Loucy (cell line): Measurements from ENCODE around the gene RPN2.

Experiments
- H2AFZ ChIP-seq: fragments of 200-600 bp; sonication (generic); 2 replicates; pipeline ENCODE4 v1.6.0; 2016; ENCODE audit warnings: antibody characterized with exemption, mild to moderate bottlenecking, low read length, moderate library complexity
- H3F3A ChIP-seq: fragments of 200-600 bp; 2 replicates; pipeline ENCODE4 v1.6.0; 2016; ENCODE audit warnings: antibody characterized with exemption, low read depth, mild to moderate bottlenecking
- H3K27me3 ChIP-seq: fragments of 200-600 bp; sonication (generic); 2 replicates; pipeline ENCODE4 v1.6.1; 2014; ENCODE audit warnings: low read length, mild to moderate bottlenecking; ENCODE audit not compliant: insufficient read depth, poor library complexity, severe bottlenecking
- H3K36me3 ChIP-seq: fragments of 200-600 bp; sonication (generic); 2 replicates; pipeline ENCODE4 v1.6.1; 2016; ENCODE audit warnings: low read length; ENCODE audit not compliant: insufficient read depth
- H3K4me1 ChIP-seq: fragments of 200-600 bp; sonication (generic); 2 replicates; pipeline ENCODE4 v1.5.1; 2014; ENCODE audit warnings: low read length, mild to moderate bottlenecking; ENCODE audit not compliant: insufficient read depth, poor library complexity, severe bottlenecking
- H3K4me2 ChIP-seq: fragments of 200-600 bp; sonication (generic); 2 replicates; pipeline ENCODE4 v1.6.0; 2014; ENCODE audit warnings: antibody characterized with exemption, low read length, low read depth, mild to moderate bottlenecking; ENCODE audit not compliant: poor library complexity, severe bottlenecking
- H3K4me3 ChIP-seq: fragments of 200-600 bp; sonication (generic); 2 replicates; pipeline ENCODE4 v1.5.1; 2014; ENCODE audit warnings: low read length, mild to moderate bottlenecking, mixed read lengths; ENCODE audit not compliant: poor library complexity, severe bottlenecking
- H3K79me2 ChIP-seq: fragments of 200-600 bp; sonication (generic); 2 replicates; pipeline ENCODE4 v1.6.1; 2014; ENCODE audit warnings: low read length; ENCODE audit not compliant: insufficient read depth
- H3K9ac ChIP-seq: fragments of 200-600 bp; sonication (generic); 2 replicates; pipeline ENCODE4 v1.6.0; 2014; ENCODE audit warnings: mild to moderate bottlenecking, low read depth, low read length, moderate library complexity; ENCODE audit not compliant: poor library complexity, severe bottlenecking
- H3K9me2 ChIP-seq: fragments of 200-600 bp; sonication (generic); replicated peaks from 2 replicates; pipeline ENCODE4 v1.6.1; 2016; ENCODE audit warnings: low read depth, low read length, mixed read lengths
- H3K9me3 ChIP-seq: fragments of 200-600 bp; sonication (generic); 2 replicates; pipeline ENCODE4 v1.6.1; 2014; ENCODE audit warnings: mild to moderate bottlenecking, antibody characterized with exemption, low read length, low read depth; ENCODE audit not compliant: insufficient read depth
- H4K20me1 ChIP-seq: fragments of 200-600 bp; sonication (generic); 2 replicates; pipeline ENCODE4 v1.6.0; 2014; ENCODE audit warnings: antibody characterized with exemption, low read length, mild to moderate bottlenecking; ENCODE audit not compliant: insufficient read depth, poor library complexity, severe bottlenecking
- EZH2phosphoT487 ChIP-seq: fragments of 200-600 bp; IDR thresholded peaks from 2 replicates; pipeline ENCODE4 v1.6.1; 2018; ENCODE audit warnings: antibody characterized with exemption, mild to moderate bottlenecking, moderate library complexity, borderline replicate concordance
- TF ChIP-seq, protein P1 (sequence below): fragments of 200-600 bp; sonication (generic); conservative IDR thresholded peaks from 2 replicates; pipeline ENCODE4 v1.5.1; 2014; ENCODE audit warnings: mild to moderate bottlenecking, antibody characterized with exemption, low read length

Gene RPN2

DNA sequence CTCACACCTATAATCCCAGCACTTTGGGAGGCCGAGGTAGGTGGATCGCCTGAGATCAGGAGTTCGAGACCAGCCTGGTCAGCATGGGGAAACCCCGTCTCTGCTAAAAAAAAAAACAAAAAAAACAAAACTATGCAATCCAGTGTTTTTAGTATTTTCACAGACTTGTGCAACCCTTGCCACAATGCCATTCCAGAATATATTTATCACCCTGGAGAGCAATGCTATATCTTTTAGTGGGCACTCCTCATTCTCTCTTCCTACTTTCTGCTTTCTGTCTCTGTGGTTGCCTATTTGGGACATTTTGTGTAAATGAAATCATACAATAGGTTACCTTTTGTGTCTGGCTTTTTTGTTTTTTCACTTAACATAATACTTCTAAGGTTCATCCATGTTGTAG lies 39.3 kb downstream of the RPN2 start:
- Histone ChIP-seq H3K9me3 (no peaks in the 10 kb centered on the region), H3K9ac (no peak overlapping the region), H3K4me1 (no peaks in the 10 kb centered on the region), H3K27me3 (no peaks in the 10 kb centered on the region), H3K79me2 (no peaks in the 10 kb centered on the region), H3K4me2 (no peak overlapping the region), H3K4me3 (no peak overlapping the region), H3K9me2 (no peaks in the 10 kb centered on the region), H3K36me3 (peaks cover 89% of the 10 kb centered on the region), H4K20me1 (peaks cover 4% of the 10 kb centered on the region), H2AFZ (no peak overlapping the region), H3F3A (no peaks in the 10 kb centered on the region)
- no peak for TF ChIP-seq EZH2phosphoT487
- TF ChIP-seq, protein P1, sequence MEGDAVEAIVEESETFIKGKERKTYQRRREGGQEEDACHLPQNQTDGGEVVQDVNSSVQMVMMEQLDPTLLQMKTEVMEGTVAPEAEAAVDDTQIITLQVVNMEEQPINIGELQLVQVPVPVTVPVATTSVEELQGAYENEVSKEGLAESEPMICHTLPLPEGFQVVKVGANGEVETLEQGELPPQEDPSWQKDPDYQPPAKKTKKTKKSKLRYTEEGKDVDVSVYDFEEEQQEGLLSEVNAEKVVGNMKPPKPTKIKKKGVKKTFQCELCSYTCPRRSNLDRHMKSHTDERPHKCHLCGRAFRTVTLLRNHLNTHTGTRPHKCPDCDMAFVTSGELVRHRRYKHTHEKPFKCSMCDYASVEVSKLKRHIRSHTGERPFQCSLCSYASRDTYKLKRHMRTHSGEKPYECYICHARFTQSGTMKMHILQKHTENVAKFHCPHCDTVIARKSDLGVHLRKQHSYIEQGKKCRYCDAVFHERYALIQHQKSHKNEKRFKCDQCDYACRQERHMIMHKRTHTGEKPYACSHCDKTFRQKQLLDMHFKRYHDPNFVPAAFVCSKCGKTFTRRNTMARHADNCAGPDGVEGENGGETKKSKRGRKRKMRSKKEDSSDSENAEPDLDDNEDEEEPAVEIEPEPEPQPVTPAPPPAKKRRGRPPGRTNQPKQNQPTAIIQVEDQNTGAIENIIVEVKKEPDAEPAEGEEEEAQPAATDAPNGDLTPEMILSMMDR: no peak

DNA sequence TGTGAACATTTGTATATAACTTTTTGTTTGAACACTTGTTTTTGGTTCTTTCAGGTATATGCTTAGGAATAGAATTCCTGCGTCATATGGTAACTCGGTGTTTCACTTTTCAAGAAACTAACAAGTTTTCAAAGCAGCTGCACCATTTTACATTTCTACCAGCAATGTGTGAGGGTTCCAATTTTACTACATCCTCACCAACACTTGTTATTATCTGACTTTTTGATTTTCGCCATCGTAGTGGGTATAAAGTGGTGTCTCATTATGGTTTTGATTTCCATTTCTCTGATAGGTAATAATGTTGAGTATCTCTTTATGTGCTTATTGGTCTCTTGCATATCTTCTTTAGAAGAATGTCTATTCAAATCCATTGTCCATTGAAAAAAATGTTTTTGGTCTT lies 39.8 kb downstream of the RPN2 start:
- no peaks in the 10 kb centered on the region for H3K79me2 ChIP-seq
- no peaks in the 10 kb centered on the region for H3F3A ChIP-seq
- no peak overlapping the region for H3K4me2 ChIP-seq
- no peak overlapping the region for H2AFZ ChIP-seq
- H3K36me3 ChIP-seq: peaks cover 89% of the 10 kb centered on the region
- no peaks in the 10 kb centered on the region for H3K9me3 ChIP-seq
- peaks cover 4% of the 10 kb centered on the region for H4K20me1 ChIP-seq
- H3K9me2 ChIP-seq: no peaks in the 10 kb centered on the region
- no peaks in the 10 kb centered on the region for H3K27me3 ChIP-seq
- TF ChIP-seq, protein P1: no peak
- TF ChIP-seq EZH2phosphoT487: no peak
- H3K4me3 ChIP-seq: no peak overlapping the region
- H3K4me1 ChIP-seq: no peaks in the 10 kb centered on the region
- H3K9ac ChIP-seq: no peak overlapping the region

GRCh38 chr20:37219751-37220668 lies 40.9 kb downstream of the RPN2 start:
- no peak overlapping the region for H3K9ac ChIP-seq
- H3F3A ChIP-seq: no peaks in the 10 kb centered on the region
- H3K4me3 ChIP-seq: no peak overlapping the region
- H3K9me2 ChIP-seq: no peaks in the 10 kb centered on the region
- TF ChIP-seq, protein P1: no peak
- TF ChIP-seq EZH2phosphoT487: no peak
- no peaks in the 10 kb centered on the region for H3K4me1 ChIP-seq
- peaks cover 4% of the 10 kb centered on the region for H4K20me1 ChIP-seq
- H3K4me2 ChIP-seq: no peak overlapping the region
- H3K27me3 ChIP-seq: no peaks in the 10 kb centered on the region
- H2AFZ ChIP-seq: no peak overlapping the region
- peaks cover 90% of the 10 kb centered on the region for H3K36me3 ChIP-seq
- H3K9me3 ChIP-seq: no peaks in the 10 kb centered on the region
- no peaks in the 10 kb centered on the region for H3K79me2 ChIP-seq
